ENCODE measurements around the gene TMPO.
A peak's percentile ranks its signal among the peaks of the same experiment; 100 is the strongest.
"Not testable (repeated sequence)": the region's sequence is repeated elsewhere in the genome, so short reads cannot be mapped to it uniquely, and the experiment has no call there.

TMPO gene

DNA sequence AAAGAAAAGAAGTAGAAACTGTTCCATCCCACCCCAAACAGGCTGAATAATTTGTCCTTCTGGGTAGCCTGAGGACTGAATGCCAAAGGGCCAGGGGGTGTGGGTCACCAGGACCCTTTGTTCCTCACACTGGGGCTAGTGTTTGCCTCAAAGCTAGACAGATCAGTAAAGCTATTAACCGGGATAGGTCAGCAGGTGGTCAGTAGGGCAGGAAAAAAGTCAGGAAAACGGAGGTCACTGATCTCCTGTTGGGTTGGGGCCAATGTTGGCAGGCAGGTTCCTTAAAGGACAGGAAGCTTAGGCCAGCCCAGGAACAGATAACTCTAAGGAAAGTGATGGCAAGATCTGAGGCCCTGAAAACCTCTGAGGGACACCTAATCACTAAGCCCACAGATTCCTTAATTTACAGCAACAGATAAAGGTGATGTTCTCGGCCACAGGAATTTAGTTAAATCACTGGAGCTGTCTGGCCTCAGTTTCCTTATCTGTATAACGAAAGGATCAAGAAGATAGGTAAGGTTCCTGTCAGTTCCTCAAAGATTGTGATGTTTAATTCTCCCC is 22.7 kb upstream of the TMPO start:
- no peak overlapping the region for H3K4me3 ChIP-seq (ENCODE audit: low read length)
- no peak for TF ChIP-seq CTCF (conservative IDR thresholded peaks at IDR 0.05; ENCODE audit: low read length)
- no peak for DNase-seq (ENCODE audit: low read depth)

DNA sequence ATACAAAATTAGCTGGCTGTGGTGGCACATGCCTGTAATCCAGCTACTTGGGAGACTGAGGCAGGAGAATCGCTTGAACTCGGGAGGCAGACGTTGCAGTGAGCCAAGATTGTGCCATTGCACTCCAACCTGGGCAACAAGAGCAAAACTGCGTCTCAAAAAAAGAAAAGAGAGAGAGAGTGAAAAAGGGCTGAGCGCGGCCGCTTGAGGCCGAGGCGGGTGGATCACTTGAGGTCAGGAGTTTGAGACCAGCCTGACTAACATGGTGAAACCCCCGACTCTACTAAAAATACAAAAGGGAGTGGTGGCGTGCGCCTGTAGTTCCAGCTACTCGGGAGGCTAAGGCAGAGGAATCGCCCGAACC is 14.1 kb upstream of the TMPO start:
- DNase-seq (ENCODE audit: low read depth); H3K4me3 ChIP-seq (ENCODE audit: low read length): not testable (repeated sequence)

DNA sequence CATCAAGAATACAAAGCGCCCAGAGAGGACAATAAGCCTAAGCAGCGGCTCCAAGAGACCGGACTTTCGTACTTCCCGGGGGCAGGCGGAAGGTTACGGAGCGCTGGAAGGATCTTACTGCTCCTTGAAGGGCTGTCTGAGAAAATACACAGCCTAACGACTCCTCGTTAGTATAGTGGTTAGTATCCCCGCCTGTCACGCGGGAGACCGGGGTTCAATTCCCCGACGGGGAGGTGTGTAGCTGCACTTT is 12.1 kb upstream of the TMPO start:
- H3K4me3 ChIP-seq (ENCODE audit: low read length): peak overlapping the region; percentile 87
- no peak for TF ChIP-seq CTCF (conservative IDR thresholded peaks at IDR 0.05; ENCODE audit: low read length)
- peak; percentile 93 for DNase-seq (ENCODE audit: low read depth)

DNA sequence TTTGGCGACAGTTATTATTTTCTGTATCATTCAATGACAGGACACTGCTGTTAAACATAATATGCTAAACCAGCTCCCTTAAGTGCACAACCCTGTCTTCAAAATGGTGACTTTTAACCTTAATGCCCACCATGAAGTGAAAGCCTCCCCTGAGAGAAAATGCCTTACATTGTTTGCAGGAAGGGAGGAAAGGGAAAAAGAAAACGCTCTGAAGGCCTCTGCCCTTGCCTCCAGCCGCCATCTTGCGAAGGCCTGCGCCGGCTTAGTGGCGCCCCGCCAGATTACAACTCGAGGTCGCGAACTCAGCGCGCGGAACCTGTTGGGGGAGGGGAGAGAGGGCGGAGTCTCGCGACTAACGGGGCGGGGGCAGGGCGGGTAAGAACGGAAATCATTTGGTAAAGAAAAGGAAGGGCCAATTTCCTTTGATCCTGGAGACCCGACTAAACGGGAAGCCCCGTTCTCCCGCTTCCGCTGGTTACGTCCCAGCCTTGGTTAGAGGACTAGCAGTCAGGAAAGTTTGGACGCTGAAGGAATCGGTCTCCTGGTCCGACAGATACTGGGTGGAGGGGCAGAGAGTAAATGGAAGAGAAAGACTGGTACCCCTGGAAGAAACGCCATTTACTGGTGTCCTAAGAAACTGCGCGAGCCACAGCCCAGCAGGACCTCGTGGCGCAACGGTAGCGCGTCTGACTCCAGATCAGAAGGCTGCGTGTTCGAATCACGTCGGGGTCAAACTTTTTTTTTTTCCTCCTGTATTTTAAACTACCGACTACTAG is 11.6 kb upstream of the TMPO start:
- peak overlapping the region; percentile 87 for H3K4me3 ChIP-seq (ENCODE audit: low read length)
- DNase-seq (ENCODE audit: low read depth): peak; percentile 91
- no peak for TF ChIP-seq CTCF (conservative IDR thresholded peaks at IDR 0.05; ENCODE audit: low read length)

- H3K4me3 ChIP-seq (ENCODE audit: low read length): peak overlapping the region; percentile 87
- no peak for TF ChIP-seq CTCF (conservative IDR thresholded peaks at IDR 0.05; ENCODE audit: low read length)
- no peak for DNase-seq (ENCODE audit: low read depth)
Observed at GRCh38 chr12:98504368-98504617, 11.1 kb upstream of the TMPO start.

GRCh38 chr12:98509063-98509462 is 6.3 kb upstream of the TMPO start:
- no peak for DNase-seq (ENCODE audit: low read depth)
- no peak for TF ChIP-seq CTCF (conservative IDR thresholded peaks at IDR 0.05; ENCODE audit: low read length)
- no peak overlapping the region for H3K4me3 ChIP-seq (ENCODE audit: low read length)

GRCh38 chr12:98511806-98512205 is 3.6 kb upstream of the TMPO start:
- not testable (repeated sequence) for DNase-seq (ENCODE audit: low read depth); H3K4me3 ChIP-seq (ENCODE audit: low read length)

DNA sequence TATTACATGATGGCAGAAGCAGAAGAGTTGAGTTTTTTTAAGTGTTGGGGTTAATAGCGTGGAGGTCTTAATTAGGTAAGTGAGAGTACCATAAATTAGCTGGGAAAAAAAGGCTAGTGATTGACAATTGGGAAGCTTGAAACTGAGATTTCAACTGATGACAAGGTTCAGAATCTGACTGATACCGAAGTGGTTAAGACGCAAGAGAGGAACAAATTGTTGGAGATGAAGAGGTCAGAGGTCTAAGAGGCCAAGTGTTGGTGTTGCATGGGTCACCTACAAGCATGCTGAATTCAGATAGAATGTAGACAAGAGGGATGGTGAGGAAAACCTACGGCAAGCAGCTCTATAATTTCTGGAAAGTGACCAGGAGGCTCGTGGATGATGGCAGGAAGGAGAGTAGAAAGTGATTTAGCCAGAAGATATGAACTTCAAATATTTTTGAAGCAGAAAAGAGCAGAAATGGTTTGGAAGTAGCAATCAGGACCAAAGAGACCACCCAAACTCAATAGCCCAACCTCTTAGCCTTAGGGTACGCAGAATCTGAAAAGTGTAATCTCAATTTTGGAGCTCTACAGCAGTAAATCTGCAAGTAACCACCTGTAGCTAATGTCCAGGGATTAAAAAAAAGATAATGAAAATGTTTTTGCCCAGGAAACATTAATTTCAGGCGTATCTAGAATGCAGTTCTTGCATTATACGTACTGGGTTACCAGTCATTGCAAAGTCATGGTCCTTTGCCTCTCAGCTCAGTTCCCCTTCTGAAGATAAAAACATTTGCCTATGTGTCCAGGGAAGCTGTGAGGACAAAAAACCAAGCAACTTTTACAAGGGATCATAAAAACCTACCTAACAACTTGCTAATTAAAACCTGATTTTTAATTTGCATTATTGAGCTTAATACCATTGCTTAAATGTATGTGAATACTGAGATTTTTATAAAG is 1.7 kb upstream of the TMPO start:
- TF ChIP-seq CTCF (conservative IDR thresholded peaks at IDR 0.05; ENCODE audit: low read length): no peak
- no peak for DNase-seq (ENCODE audit: low read depth)
- H3K4me3 ChIP-seq (ENCODE audit: low read length): no peak overlapping the region

Data from AG10803 (cell line).